ENCODE measurements around the gene HCFC1R1.

Gene HCFC1R1

DNA sequence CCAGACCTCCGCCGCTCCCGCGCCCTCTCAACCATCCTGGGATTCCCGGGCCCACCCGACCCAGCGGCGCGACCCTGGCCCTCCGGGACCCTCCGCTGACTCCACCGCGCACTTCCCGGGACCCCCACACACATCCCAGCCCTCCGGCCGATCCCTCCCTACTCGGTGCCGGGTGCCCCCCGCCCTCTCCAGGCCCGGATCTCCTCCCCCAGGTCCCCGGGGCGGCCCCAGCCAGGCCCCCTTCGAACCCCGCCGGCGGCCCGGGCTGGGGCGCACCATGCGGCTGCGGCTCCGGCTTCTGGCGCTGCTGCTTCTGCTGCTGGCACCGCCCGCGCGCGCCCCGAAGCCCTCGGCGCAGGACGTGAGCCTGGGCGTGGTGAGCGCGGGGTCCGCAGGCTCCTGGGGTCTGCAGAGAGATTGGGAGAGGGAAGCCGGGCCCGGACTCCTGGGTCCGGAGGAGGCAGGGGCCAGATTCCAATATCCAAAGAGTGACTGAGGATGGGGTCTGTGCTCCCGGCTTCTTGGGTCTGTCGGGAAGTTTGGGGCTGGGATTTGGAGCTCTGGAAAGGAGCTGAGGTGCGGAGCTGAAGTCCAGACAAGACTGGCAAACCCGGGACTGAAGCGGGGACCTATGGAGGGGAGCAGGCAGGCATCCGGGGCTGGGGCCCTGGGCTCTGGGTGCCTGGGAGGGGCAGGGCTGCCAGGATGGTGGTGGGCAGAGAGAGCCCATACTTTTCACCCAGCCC, 23.1 kb upstream of the HCFC1R1 start:
- peaks cover 23 to 53% of the 10 kb centered on the region in 2 donors for H3K27me3 ChIP-seq (ENCODE audit: control insufficient read depth in 1 of 2, insufficient read depth in 2 of 2, low read length in 2 of 2)
- H3K4me3 ChIP-seq (ENCODE audit: low read length in 2 of 2): no peak overlapping the region

GRCh38 chr16:3045758-3046640, 22.3 kb upstream of the HCFC1R1 start, which contains the start of gene MMP25:
Gene MMP25, plus strand, starts transcription at chr16:3046561. Its CDS starts 357 bp downstream, at chr16:3046918.
- peaks cover 23 to 53% of the 10 kb centered on the region in 2 donors for H3K27me3 ChIP-seq (ENCODE audit: control insufficient read depth in 1 of 2, insufficient read depth in 2 of 2, low read length in 2 of 2)
- H3K9ac ChIP-seq (ENCODE audit: low read length in 2 of 2): no peak within 1 kb of the TSS
- H3K4me1 ChIP-seq (ENCODE audit: control insufficient read depth, insufficient read depth, low read length): peaks cover 15% of the 10 kb centered on the region

More for the DNA sequence above, 23.1 kb upstream of the HCFC1R1 start:
- no peaks in the 10 kb centered on the region for H3K9me3 ChIP-seq (ENCODE audit: control insufficient read depth in 2 of 2, low read length in 2 of 2)
- H3K27ac ChIP-seq (ENCODE audit: low read length): no peak overlapping the region
- peaks cover 15% of the 10 kb centered on the region for H3K4me1 ChIP-seq (ENCODE audit: control insufficient read depth, insufficient read depth, low read length)
- H3K9ac ChIP-seq (ENCODE audit: low read length in 2 of 2): no peak overlapping the region
- no peaks in the 10 kb centered on the region for H3K36me3 ChIP-seq (ENCODE audit: control insufficient read depth in 2 of 2, insufficient read depth in 2 of 2, low read length in 2 of 2)

DNA sequence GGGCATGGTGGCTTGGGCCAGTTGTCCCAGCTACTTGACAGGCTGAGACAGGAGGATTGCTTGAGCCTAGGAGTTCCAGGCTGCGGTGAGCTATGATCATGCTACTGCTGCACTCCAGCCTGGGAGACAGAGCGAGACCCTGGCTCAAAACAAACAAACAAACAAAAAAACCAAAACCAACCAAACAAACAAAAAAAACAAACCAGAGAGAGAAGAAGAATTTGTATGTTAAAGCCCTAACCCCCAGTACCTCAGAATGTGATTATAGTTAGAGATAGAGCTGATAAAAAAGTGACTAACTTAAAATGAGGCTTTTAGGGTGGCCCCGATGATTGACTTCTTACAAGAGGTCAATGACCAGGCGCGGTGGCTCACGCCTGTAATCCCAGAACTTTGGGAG, 21.0 kb upstream of the HCFC1R1 start:
- H3K9ac ChIP-seq (ENCODE audit: low read length in 2 of 2): no peak overlapping the region
- H3K36me3 ChIP-seq (ENCODE audit: control insufficient read depth in 2 of 2, insufficient read depth in 2 of 2, low read length in 2 of 2): no peaks in the 10 kb centered on the region
- no peak overlapping the region for H3K4me3 ChIP-seq (ENCODE audit: low read length in 2 of 2)
- H3K4me1 ChIP-seq (ENCODE audit: control insufficient read depth, insufficient read depth, low read length): peaks cover 15% of the 10 kb centered on the region
- no peak overlapping the region for H3K27ac ChIP-seq (ENCODE audit: low read length)
- peaks cover 23 to 48% of the 10 kb centered on the region in 2 donors for H3K27me3 ChIP-seq (ENCODE audit: control insufficient read depth in 1 of 2, insufficient read depth in 2 of 2, low read length in 2 of 2)
- H3K9me3 ChIP-seq (ENCODE audit: control insufficient read depth in 2 of 2, low read length in 2 of 2): no peaks in the 10 kb centered on the region

More at GRCh38 chr16:3045758-3046640, 22.3 kb upstream of the HCFC1R1 start, which contains the start of gene MMP25:
- no peaks in the 10 kb centered on the region for H3K36me3 ChIP-seq (ENCODE audit: control insufficient read depth in 2 of 2, insufficient read depth in 2 of 2, low read length in 2 of 2)
- no peaks in the 10 kb centered on the region for H3K9me3 ChIP-seq (ENCODE audit: control insufficient read depth in 2 of 2, low read length in 2 of 2)
- H3K27ac ChIP-seq (ENCODE audit: low read length): no peak within 1 kb of the TSS
- H3K4me3 ChIP-seq (ENCODE audit: low read length in 2 of 2): peak within 1 kb of the TSS; percentile 46 to 69

DNA sequence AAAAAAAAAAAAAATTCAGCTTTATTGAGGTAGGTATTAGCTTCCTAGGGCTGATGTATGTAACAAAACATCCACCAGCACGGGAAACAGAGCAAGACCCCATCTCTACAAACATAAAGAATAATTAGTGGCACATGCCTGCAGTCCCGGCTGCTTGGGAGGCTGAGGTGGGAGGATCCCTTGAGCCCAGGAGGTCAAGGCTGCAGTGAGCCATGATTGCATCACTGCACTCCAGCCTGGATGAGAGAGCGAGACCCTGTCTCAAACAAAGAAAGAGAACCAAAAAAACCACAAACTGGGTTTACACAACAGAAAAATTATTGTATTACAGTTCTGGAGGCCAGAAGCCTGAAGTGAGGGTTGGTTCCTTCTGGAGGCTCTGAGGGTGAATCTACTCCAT, 18.6 kb upstream of the HCFC1R1 start:
- H3K36me3 ChIP-seq (ENCODE audit: control insufficient read depth in 2 of 2, insufficient read depth in 2 of 2, low read length in 2 of 2): no peaks in the 10 kb centered on the region
- H3K9me3 ChIP-seq (ENCODE audit: control insufficient read depth in 2 of 2, low read length in 2 of 2): no peaks in the 10 kb centered on the region
- no peak overlapping the region for H3K9ac ChIP-seq (ENCODE audit: low read length in 2 of 2)
- no peak overlapping the region for H3K4me3 ChIP-seq (ENCODE audit: low read length in 2 of 2)
- H3K4me1 ChIP-seq (ENCODE audit: control insufficient read depth, insufficient read depth, low read length): peaks cover 15% of the 10 kb centered on the region
- no peak overlapping the region for H3K27ac ChIP-seq (ENCODE audit: low read length)
- H3K27me3 ChIP-seq (ENCODE audit: control insufficient read depth in 1 of 2, insufficient read depth in 2 of 2, low read length in 2 of 2): peaks cover 41 to 53% of the 10 kb centered on the region in 2 donors

DNA sequence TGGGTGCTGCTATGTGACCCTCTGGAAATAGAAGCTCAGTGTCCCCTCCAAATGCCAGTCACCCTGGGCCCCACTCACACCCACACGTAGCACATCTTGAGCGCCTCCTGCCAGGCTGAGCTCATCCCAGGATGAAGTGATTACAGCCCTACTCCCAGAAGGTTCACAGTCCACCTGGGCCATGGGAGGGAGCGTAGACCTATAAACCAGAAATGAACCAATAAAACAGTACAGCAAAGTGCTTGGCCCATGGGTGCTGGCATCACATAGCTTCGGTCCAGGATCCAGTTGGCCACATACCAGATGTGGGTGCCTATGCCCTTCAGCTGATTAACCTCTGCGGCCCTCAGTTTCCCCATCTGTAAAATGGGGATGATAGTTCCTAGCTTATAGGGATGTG, 15.2 kb upstream of the HCFC1R1 start:
- Histone ChIP-seq H3K4me3 (ENCODE audit: low read length in 2 of 2) (no peak overlapping the region), H3K36me3 (ENCODE audit: control insufficient read depth in 2 of 2, insufficient read depth in 2 of 2, low read length in 2 of 2) (no peaks in the 10 kb centered on the region), H3K9ac (ENCODE audit: low read length in 2 of 2) (no peak overlapping the region), H3K9me3 (ENCODE audit: control insufficient read depth in 2 of 2, low read length in 2 of 2) (no peaks in the 10 kb centered on the region), H3K4me1 (ENCODE audit: control insufficient read depth, insufficient read depth, low read length) (no peaks in the 10 kb centered on the region), H3K27ac (ENCODE audit: low read length) (no peak overlapping the region), H3K27me3 (ENCODE audit: control insufficient read depth in 1 of 2, insufficient read depth in 2 of 2, low read length in 2 of 2) (peaks cover 45 to 55% of the 10 kb centered on the region in 2 donors)

- Histone ChIP-seq H3K4me1 (ENCODE audit: control insufficient read depth, insufficient read depth, low read length) (no peaks in the 10 kb centered on the region), H3K9me3 (ENCODE audit: control insufficient read depth in 2 of 2, low read length in 2 of 2) (no peaks in the 10 kb centered on the region), H3K27ac (ENCODE audit: low read length) (no peak overlapping the region), H3K36me3 (ENCODE audit: control insufficient read depth in 2 of 2, insufficient read depth in 2 of 2, low read length in 2 of 2) (no peaks in the 10 kb centered on the region), H3K27me3 (ENCODE audit: control insufficient read depth in 1 of 2, insufficient read depth in 2 of 2, low read length in 2 of 2) (peaks cover 44 to 57% of the 10 kb centered on the region in 2 donors), H3K4me3 (ENCODE audit: low read length in 2 of 2) (no peak overlapping the region), H3K9ac (ENCODE audit: low read length in 2 of 2) (no peak overlapping the region)
These were observed 14.5 kb upstream of the HCFC1R1 start for GRCh38 chr16:3038256-3038655.

DNA sequence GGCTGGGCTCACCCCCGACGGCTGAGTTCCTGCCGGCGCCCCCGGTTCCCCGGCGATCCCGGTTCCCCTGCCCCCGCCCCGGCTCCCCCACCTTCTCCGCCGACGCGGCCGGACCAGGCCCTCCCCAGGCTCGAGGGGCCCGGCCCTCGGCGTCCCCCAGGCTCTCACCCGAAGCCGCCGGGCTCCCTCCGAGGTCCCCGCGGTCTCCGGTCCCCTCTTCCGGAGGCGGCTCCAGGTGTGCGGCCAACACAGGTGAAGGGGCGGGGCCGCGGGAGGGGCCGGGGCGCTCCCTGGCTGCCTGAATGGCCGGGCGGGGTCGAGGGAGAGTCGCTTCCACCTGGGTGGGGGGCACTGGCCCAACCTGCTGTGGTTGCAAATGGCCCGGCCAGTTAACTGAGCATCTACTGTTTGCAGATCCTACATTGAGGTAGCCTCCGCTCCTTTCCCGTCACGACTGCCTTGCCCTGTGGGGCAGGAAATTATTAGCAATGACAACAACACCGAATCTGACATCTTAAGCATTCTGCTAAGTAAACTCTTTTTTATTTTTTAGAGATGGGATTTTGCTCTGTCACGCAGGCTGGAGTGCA, 13.1 kb upstream of the HCFC1R1 start, which contains the start of gene BICDL2:
TSS of gene BICDL2 (minus strand) at position 219 of the 590 bp plus-strand sequence. CDS start 1,448 bp downstream, outside the sequence.
- no peaks in the 10 kb centered on the region for H3K4me1 ChIP-seq (ENCODE audit: control insufficient read depth, insufficient read depth, low read length)
- no peaks in the 10 kb centered on the region for H3K9me3 ChIP-seq (ENCODE audit: control insufficient read depth in 2 of 2, low read length in 2 of 2)
- H3K9ac ChIP-seq (ENCODE audit: low read length in 2 of 2): no peak within 1 kb of the TSS
- no peak within 1 kb of the TSS for H3K4me3 ChIP-seq (ENCODE audit: low read length in 2 of 2)
- H3K36me3 ChIP-seq (ENCODE audit: control insufficient read depth in 2 of 2, insufficient read depth in 2 of 2, low read length in 2 of 2): no peaks in the 10 kb centered on the region
- no peak within 1 kb of the TSS for H3K27ac ChIP-seq (ENCODE audit: low read length)
- peaks cover 48 to 60% of the 10 kb centered on the region in 2 donors for H3K27me3 ChIP-seq (ENCODE audit: control insufficient read depth in 1 of 2, insufficient read depth in 2 of 2, low read length in 2 of 2)

DNA sequence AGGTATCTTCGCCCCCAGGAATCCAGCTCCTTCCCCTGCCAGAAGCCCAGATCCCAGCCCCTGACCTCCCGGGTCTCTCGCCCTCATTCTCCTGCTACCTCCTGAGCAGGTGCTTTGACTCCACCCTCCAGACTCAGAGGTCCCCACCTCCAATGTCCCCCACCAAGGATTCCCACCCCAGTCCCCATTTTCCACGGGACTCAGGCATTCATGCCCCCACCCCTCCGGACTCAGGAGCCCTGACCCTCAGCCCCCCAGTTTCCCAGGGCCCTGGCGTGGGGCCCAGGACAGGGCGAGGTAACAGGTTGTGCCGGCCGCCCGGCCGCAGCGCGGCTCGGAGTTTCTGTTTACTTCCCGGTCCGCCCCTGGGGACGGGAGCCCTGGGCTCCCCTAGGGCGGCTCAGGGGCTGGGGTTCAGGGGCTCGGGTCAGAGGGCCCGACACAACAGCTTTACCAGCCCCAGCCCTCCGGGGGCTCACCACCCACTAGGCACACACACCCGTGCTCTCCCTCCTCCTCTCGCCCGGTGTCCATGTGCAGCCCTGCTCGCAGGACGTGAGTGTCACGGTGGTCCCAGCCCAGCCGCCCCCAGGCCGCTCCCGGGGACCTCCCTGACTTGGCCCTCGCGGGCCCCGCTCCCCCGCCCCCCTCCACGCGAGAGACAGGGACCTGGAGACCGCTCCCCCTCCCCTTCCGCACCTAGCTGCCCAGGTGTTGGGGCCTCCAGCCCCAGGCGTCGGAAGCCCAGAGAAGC, 12.4 kb upstream of the HCFC1R1 start:
- Histone ChIP-seq H3K27me3 (ENCODE audit: control insufficient read depth in 1 of 2, insufficient read depth in 2 of 2, low read length in 2 of 2) (peaks cover 53 to 64% of the 10 kb centered on the region in 2 donors), H3K27ac (ENCODE audit: low read length) (no peak overlapping the region), H3K9me3 (ENCODE audit: control insufficient read depth in 2 of 2, low read length in 2 of 2) (no peaks in the 10 kb centered on the region), H3K4me1 (ENCODE audit: control insufficient read depth, insufficient read depth, low read length) (no peaks in the 10 kb centered on the region), H3K9ac (ENCODE audit: low read length in 2 of 2) (no peak overlapping the region), H3K4me3 (ENCODE audit: low read length in 2 of 2) (no peak overlapping the region), H3K36me3 (ENCODE audit: control insufficient read depth in 2 of 2, insufficient read depth in 2 of 2, low read length in 2 of 2) (no peaks in the 10 kb centered on the region)

GRCh38 chr16:3035289-3035971, 11.7 kb upstream of the HCFC1R1 start:
- no peaks in the 10 kb centered on the region for H3K4me1 ChIP-seq (ENCODE audit: control insufficient read depth, insufficient read depth, low read length)
- H3K36me3 ChIP-seq (ENCODE audit: control insufficient read depth in 2 of 2, insufficient read depth in 2 of 2, low read length in 2 of 2): no peaks in the 10 kb centered on the region
- H3K9me3 ChIP-seq (ENCODE audit: control insufficient read depth in 2 of 2, low read length in 2 of 2): no peaks in the 10 kb centered on the region
- peaks cover 60 to 71% of the 10 kb centered on the region in 2 donors for H3K27me3 ChIP-seq (ENCODE audit: control insufficient read depth in 1 of 2, insufficient read depth in 2 of 2, low read length in 2 of 2)
- no peak overlapping the region for H3K4me3 ChIP-seq (ENCODE audit: low read length in 2 of 2)
- no peak overlapping the region for H3K27ac ChIP-seq (ENCODE audit: low read length)
- no peak overlapping the region for H3K9ac ChIP-seq (ENCODE audit: low read length in 2 of 2)
